Muscle of leg (tissue), 16 donors: Measurements from ENCODE around the gene ZNF3. TPM values are rescaled to one million over a fixed set of nuclear protein-coding genes. Genes with fewer than 3 reads are reported as not detected.
A peak's percentile ranks its signal among the peaks of the same experiment; 100 is the strongest.
"Not testable (repeated sequence)": the region's sequence is repeated elsewhere in the genome, so short reads cannot be mapped to it uniquely, and the experiment has no call there.

Experiments used
- DNase-seq: peaks from one replicate; pipeline ENCODE4 v3.0.0; 2013
- H3K27ac ChIP-seq: one replicate; pipeline ENCODE4 v1.5.1; 2013; ENCODE audit warnings: mild to moderate bottlenecking, low read length, control low read depth
- H3K27me3 ChIP-seq: one replicate; pipeline ENCODE4 v1.6.1; 2013; ENCODE audit warnings: low read length; ENCODE audit not compliant: control insufficient read depth, insufficient read depth
- H3K36me3 ChIP-seq: one replicate; pipeline ENCODE4 v1.6.1; 2013; ENCODE audit warnings: low read length; ENCODE audit not compliant: control insufficient read depth, insufficient read depth
- H3K4me1 ChIP-seq: one replicate; pipeline ENCODE4 v1.6.1; 2013; ENCODE audit warnings: low read length; ENCODE audit not compliant: control insufficient read depth, insufficient read depth
- H3K4me3 ChIP-seq: one replicate; pipeline ENCODE4 v1.5.1; 2013; ENCODE audit warnings: low read length, control low read depth
- H3K9me3 ChIP-seq: replicated peaks from 2 replicates; pipeline ENCODE4 v1.6.1; 2013; ENCODE audit warnings: low read depth, low read length; ENCODE audit not compliant: control insufficient read depth
- WGBS: methylation state at CpG from one replicate; pipeline ENCODE4 v1.1.5; 2013; ENCODE audit warnings: missing lambda C conversion rate; ENCODE audit not compliant: insufficient coverage; 5-methylcytosine and 5-hydroxymethylcytosine counted together
- long read RNA-seq, 11 donors: transcript quantifications; one replicate each; lab custom pipeline, GENCODE V29; 2026
- polyA plus RNA-seq, 8 donors: library from polyadenylated mRNA; unstranded; fragments of 120-200 nt; gene quantifications; one replicate each; pipeline versions ENCODE4 v1.2.1 to v1.2.3, GENCODE V29; 2013; ENCODE audit warnings: inconsistent platforms in 1 of 8, low replicate concordance in 1 of 8; ENCODE audit not compliant: insufficient read length in 8 of 8, insufficient read depth in 1 of 8
- total RNA-seq: library from RNA; stranded (reverse); fragments of 120-200 nt; gene quantifications from one replicate; pipeline ENCODE4 v1.2.4, GENCODE V29; 2013

Gene ZNF3
- total RNA-seq = 31.8 TPM
- polyA plus RNA-seq = 10 to 100 TPM; 22.5 to 29.7 (median 25.1) TPM
- long read RNA-seq, donor 1, partial matches to known transcripts = 0 of 2 reads
- long read RNA-seq, donor 1, other reads (novel, unspliced or antisense) = 0 of 2 reads
- long read RNA-seq, donor 2 = 0 reads
- long read RNA-seq, donor 3, partial matches to known transcripts = 34 of 112 reads
- long read RNA-seq, donor 3, other reads (novel, unspliced or antisense) = 71 of 112 reads
- long read RNA-seq, donor 4, partial matches to known transcripts = 0 of 4 reads
- long read RNA-seq, donor 4, other reads (novel, unspliced or antisense) = 0 of 4 reads
- long read RNA-seq, donor 5, transcript ZNF3-204 (4 exons, 595 nt) = major isoform, 5 of 22 reads
- long read RNA-seq, donor 5, partial matches to known transcripts = 7 of 22 reads
- long read RNA-seq, donor 5, other reads (novel, unspliced or antisense) = 0 of 22 reads
- long read RNA-seq, donor 6, partial matches to known transcripts = 0 of 6 reads
- long read RNA-seq, donor 6, other reads (novel, unspliced or antisense) = 0 of 6 reads
- long read RNA-seq, donor 7, partial matches to known transcripts = 114 of 187 reads
- long read RNA-seq, donor 7, other reads (novel, unspliced or antisense) = 69 of 187 reads
- long read RNA-seq, donor 8, partial matches to known transcripts = 0 of 7 reads
- long read RNA-seq, donor 8, other reads (novel, unspliced or antisense) = 0 of 7 reads
- long read RNA-seq, donor 9, partial matches to known transcripts = 0 of 3 reads
- long read RNA-seq, donor 9, other reads (novel, unspliced or antisense) = 0 of 3 reads
- long read RNA-seq, donor 10, transcript ZNF3-202 (6 exons, 2,799 nt) = major isoform, 9 of 160 reads
- long read RNA-seq, donor 10, partial matches to known transcripts = 57 of 160 reads
- long read RNA-seq, donor 10, other reads (novel, unspliced or antisense) = 91 of 160 reads
- long read RNA-seq, donor 11, partial matches to known transcripts = 0 of 5 reads
- long read RNA-seq, donor 11, other reads (novel, unspliced or antisense) = 0 of 5 reads

DNA sequence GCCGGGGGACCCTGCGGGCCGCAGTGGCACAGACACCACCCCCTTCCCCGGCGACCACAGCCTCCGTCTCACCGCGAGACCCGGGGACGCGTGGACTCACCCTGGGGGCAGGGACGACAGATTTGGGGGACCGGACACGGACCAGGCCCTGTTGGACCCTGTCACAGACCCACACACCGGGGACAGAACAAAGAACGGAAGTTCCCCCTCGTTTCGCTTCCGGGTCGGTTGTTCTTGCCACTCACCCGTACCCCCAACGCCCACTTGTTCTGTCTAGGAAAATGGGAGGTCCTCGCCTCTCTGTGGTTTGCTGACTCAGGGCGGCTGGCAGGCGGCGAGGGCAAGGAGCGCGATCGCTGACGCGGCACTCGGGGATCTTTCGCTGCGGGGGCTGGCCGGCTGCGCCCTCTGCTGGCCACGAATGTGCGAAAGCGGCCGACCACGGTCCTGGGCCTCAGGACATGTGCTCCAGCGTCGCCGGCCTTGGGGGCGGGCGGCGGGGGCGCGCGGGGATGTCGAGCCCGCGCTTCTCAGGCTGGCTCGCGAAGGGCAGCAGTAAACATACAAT lies at the start of gene ZNF3:
Gene ZNF3 (minus strand): TSS at position 189 of the 568 bp plus-strand sequence. CDS start 4,366 bp downstream, outside the sequence.
- Histone ChIP-seq H3K27me3 (peaks cover 10% of the 10 kb centered on the region), H3K4me1 (peaks cover 26% of the 10 kb centered on the region), H3K9me3 (peaks cover 3% of the 10 kb centered on the region), H3K36me3 (peaks cover 27% of the 10 kb centered on the region), H3K27ac (peak within 1 kb of the TSS; percentile 88), H3K4me3 (peak within 1 kb of the TSS; percentile 94)
- WGBS = under 1% methylated on average over 47 of the region's 55 CpGs
- DNase-seq = peak; percentile 100

DNA sequence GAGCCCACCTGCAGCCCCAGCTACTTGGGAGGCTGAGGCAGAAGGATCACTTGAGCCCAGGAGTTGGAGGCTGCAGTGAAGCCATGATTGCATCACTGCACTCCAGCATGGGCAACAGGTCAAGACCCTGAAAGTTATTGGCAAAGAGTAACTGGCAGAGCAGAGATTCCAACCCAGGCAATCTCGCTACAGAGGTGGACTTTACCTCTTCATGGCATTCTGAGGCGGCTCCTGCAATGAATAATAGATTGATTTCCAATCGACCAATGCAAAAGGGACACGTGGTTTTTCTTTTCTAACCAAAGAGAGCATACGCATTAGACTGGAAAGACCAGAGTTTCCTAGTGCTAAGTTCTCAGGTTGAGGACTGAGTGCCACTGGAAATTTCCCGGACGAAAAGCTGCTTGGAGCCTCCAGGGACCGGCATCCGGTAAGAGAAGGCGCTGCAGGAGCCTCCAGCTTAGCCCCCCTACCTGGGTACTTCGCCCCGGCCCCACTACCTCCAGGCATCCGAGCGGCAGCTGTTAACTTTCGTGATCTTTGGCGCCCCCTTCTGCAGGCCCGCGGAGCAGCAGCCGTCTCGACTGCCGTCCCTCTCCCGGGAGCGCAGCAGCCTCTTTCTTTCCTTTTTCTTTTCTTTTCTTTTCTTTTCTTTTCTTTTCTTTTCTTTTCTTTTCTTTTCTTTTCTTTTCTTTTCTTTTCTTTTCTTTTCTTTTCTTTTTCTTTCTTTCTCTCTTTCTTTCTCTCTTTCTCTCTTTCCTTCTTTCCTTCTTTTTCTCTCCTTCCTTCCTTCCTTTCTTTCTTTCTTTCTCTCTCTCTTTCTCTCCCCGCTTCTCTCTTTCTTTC lies 49.3 kb upstream of the ZNF3 start:
- WGBS = 11% methylated on average over 24 of the region's 24 CpGs
- Histone ChIP-seq H3K27me3 (peaks cover 2% of the 10 kb centered on the region), H3K36me3 (no peaks in the 10 kb centered on the region), H3K27ac (no peak overlapping the region), H3K4me3 (no peak overlapping the region), H3K9me3 (no peaks in the 10 kb centered on the region), H3K4me1 (peaks cover 18% of the 10 kb centered on the region)
- peak; percentile 76 for DNase-seq

DNA sequence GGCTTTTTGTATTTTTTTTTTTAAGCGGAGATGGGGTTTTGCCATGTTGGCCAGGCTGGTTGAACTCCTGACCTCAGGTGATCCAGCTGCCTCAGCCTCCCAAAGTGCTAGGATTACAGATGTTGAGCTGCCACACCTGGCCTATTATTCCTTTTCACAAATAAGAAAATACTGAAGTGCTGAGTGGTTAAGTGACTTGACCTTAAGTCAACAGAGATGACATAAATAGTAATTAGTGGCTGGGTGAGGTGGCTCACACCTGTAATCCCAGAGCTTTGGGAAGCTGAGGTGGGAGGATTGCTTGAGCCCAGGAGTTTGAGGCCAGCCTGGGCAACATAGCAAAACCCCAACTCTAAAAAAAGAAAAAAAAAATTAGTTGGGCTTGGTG lies 48.7 kb upstream of the ZNF3 start:
- H3K27me3 ChIP-seq, H3K27ac ChIP-seq, H3K9me3 ChIP-seq, H3K4me3 ChIP-seq, H3K36me3 ChIP-seq, DNase-seq: not testable (repeated sequence)
- WGBS = no CpG with 5 or more reads among the region's 1 CpG
- H3K4me1 ChIP-seq = peaks cover 18% of the 10 kb centered on the region

DNA sequence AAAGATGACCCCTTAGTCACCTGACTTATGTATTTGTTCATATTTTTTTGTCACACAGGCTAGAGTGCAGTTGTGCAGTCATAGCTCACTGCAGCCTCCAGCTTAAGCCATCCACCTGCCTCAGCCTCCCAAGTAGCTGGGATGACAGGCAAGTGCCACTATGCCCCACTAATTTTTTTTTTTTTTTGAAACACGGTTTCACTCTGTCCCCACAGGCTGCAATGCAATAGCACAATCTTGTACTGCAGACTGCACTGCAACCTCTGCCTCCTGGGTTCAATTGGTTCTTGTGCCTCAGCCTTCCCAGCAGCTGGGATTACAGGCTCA lies 47.1 kb upstream of the ZNF3 start:
- H3K27ac ChIP-seq = peak overlapping the region; percentile 67
- no peaks in the 10 kb centered on the region for H3K9me3 ChIP-seq
- WGBS = 50% methylated on average over 1 of the region's 1 CpG
- peaks cover 13% of the 10 kb centered on the region for H3K36me3 ChIP-seq
- DNase-seq = no peak
- H3K4me1 ChIP-seq = peaks cover 18% of the 10 kb centered on the region
- H3K4me3 ChIP-seq = no peak overlapping the region
- H3K27me3 ChIP-seq = peaks cover 2% of the 10 kb centered on the region

DNA sequence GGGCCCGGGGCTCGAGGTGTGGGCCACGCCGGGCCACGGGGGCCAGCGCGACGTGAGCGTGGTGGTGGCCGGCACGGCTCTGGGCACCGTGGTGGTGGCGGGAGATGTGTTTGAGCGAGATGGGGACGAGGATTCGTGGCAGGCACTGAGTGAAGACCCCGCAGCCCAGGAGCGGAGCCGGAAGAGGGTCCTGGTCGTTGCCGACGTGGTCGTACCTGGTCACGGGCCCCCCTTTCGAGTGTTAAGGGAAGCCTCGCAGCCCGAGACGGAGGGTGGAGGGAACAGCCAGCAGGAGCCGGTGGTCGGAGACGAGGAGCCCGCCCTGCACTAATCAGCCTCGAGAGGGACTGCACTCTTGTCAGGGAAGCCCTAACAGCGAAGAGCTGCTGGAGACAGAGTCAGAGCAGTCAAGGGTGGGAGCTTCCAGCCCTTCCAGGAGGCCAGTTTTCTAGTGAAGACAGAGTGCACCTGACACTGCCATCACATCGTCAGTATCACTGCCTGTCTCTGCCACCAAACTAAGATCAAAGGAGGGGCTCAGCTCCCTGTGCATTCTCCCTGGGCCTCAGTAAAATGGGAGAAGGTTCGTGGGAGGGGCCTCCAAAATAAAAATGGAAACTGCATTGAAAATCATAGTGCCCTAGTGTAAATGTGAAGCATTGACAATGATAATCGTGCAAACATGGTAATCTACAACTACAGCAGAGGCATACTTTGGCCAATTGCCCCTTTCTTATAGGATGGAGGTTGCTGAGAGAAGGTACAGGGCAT lies 46.5 kb upstream of the ZNF3 start:
- WGBS = 0% methylated on average over 34 of the region's 37 CpGs
- peak; percentile 49 for DNase-seq
- Histone ChIP-seq H3K27ac (peak overlapping the region; percentile 67), H3K4me1 (peaks cover 18% of the 10 kb centered on the region), H3K9me3 (no peaks in the 10 kb centered on the region), H3K27me3 (peaks cover 2% of the 10 kb centered on the region), H3K36me3 (peaks cover 13% of the 10 kb centered on the region), H3K4me3 (peak overlapping the region; percentile 55)

DNA sequence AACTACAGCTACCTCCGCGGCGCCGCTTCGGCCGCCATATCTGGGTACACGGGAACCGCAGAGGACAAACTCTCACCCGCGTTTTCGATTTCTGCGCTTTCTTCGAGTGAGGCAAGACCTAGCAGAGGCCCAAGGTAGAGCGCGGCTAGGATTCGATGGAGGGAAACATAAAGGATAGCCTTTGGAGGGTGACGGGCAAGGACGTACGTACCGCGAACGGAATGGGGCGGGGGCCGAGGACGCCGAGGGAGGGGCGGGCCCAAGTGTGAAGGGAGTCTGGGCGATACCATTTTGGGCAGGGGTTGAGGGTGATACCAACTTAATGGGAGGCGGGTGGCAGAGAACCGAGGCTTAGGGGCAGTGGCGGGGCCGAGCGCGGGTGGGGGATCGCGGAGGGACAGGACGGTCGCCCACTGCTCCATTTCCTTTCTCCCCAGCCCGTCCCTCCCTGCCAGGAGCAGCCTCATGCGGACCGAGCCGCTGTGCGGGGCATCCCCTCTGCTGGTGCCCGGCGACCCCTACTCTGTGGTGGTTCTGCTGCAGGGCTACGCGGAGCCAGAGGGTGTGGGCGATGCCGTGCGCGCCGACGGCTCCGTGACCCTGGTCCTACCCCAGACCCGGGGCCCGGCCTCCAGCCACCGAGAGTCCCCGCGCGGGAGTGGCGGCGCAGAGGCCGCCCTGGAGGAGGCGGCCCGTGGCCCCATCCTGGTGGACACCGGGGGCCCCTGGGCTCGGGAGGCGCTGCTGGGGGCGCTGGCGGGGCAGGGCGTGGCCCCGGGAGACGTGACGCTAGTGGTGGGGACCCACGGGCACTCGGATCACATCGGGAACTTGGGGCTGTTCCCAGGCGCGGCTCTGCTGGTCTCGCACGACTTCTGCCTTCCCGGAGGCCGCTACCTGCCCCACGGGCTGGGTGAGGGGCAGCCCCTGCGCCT lies 45.7 kb upstream of the ZNF3 start, which contains the start of gene MBLAC1:
Gene MBLAC1 (plus strand): TSS at position 37 of the 935 bp plus-strand sequence. CDS start 429 bp downstream, at position 466.
- Histone ChIP-seq H3K9me3 (no peaks in the 10 kb centered on the region), H3K27ac (peak within 1 kb of the TSS; percentile 93), H3K36me3 (peaks cover 19% of the 10 kb centered on the region), H3K4me3 (peak within 1 kb of the TSS; percentile 55), H3K27me3 (peaks cover 2% of the 10 kb centered on the region), H3K4me1 (peaks cover 18% of the 10 kb centered on the region)
- WGBS = 1% methylated on average over 79 of the region's 85 CpGs
- peak; percentile 97 for DNase-seq

DNA sequence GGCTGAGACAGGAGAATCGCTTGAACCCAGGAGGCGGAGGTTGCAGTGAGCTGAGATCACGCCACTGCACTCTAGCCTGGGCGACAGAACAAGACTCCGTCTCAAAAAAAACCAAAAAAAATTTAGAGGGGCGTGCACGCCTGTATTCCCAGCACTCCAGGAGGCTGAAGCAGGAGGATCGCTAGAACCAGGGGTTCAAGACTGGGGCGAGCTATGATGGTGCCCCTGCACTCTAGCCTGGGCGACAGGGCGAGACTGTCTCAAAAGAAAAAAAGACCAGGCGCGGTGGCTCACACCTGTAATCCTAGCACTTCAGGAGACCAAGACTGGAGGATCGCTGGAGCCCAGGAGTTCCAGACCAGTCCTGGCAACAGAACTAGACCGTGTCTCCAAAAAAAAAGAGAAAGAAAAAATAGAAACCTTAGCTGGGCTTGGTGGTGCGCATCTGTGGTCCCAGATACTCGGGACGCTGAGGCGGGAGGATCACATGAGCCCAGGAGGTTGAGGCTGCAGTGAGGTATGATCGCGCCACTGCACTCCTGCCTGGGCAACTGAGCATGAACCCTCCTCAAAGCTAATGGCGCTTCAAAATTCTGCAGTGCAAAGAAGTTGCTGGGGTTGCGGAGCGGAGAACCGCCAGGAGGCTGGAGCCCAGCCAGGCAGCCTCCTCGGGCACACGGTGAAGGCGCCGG lies 44.9 kb upstream of the ZNF3 start:
- H3K27ac ChIP-seq = peak overlapping the region; percentile 93
- H3K9me3 ChIP-seq = no peaks in the 10 kb centered on the region
- 8% methylated on average over 29 of the region's 29 CpGs for WGBS
- H3K4me1 ChIP-seq = peaks cover 18% of the 10 kb centered on the region
- peak overlapping the region; percentile 55 for H3K4me3 ChIP-seq
- no peak for DNase-seq
- no peaks in the 10 kb centered on the region for H3K27me3 ChIP-seq
- H3K36me3 ChIP-seq = peaks cover 22% of the 10 kb centered on the region
